Erythroblast (primary cell): ENCODE measurements around the gene SRGAP1.

Experiments
- GATA1 ChIP-seq: IDR thresholded peaks from 2 replicates; pipeline ENCODE4 v1.6.1; 2011; ENCODE audit warnings: low read depth, mild to moderate bottlenecking, control low read depth, low read length, moderate library complexity
- POLR2A ChIP-seq: IDR thresholded peaks from 2 replicates; pipeline ENCODE4 v1.6.1; 2011; ENCODE audit warnings: mild to moderate bottlenecking, low read length

DNA sequence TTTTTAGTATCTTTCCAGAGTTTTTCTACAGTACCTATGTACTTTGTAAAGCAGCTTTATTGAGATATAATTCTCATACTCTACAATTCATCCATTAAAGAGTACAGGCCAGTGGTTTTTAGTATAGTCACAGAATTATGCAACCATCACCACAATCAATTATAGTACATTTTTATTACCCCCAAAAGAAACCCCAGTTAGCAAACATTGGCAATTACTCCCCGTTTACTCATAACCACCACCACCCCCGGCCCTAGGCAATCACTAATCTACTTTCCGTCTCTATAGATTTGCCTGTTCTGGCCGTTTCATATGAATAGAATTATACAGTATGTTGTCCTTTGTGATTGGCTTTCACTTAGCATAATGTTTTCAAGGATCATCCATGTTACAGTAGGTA lies 257.8 kb downstream of the SRGAP1 start:
- no peak for TF ChIP-seq POLR2A
- no peak for TF ChIP-seq GATA1
